GM12892 (cell line): ENCODE data around the gene ZNF835.

Source experiments
- POLR2A ChIP-seq: IDR thresholded peaks from 2 replicates; pipeline ENCODE4 v1.6.1; 2011; ENCODE audit warnings: low read depth, low read length, control low read depth
- POLR2AphosphoS5 ChIP-seq: IDR thresholded peaks from 2 replicates; pipeline ENCODE4 v1.6.1; 2011; ENCODE audit warnings: low read depth, low read length, control low read depth
- TAF1 ChIP-seq: IDR thresholded peaks from 2 replicates; pipeline ENCODE4 v1.6.1; 2011; ENCODE audit warnings: low read depth, mild to moderate bottlenecking, control low read depth, low read length, borderline replicate concordance

DNA sequence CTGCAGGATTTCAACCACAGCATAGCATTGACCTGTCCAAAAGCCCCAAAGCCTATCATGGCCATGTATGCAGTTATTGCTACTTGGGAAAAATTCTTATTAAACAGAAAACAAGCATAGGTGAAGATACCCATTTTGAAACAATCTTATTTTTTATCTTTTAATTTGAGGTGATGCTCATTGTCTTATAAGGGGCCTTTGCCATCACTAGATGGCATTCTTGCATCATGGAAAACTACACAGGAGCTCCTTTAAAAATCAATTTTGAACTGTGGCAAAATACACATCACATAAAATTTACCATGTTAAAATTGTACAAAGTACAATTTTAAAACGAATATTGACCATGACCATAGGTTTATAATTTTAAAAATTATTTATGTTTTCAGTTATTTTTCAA, 38.9 kb upstream of the ZNF835 start:
- TF ChIP-seq POLR2A (no peak), POLR2AphosphoS5 (no peak), TAF1 (no peak)
